ENCODE data around the gene FAF1.

- no peak for TF ChIP-seq CTCF (IDR thresholded peaks at IDR 0.05)
- TF ChIP-seq EP300 (IDR thresholded peaks at IDR 0.05), result no peak
- no peak for TF ChIP-seq POLR2A (IDR thresholded peaks at IDR 0.05)
- no peak for TF ChIP-seq POLR2AphosphoS5 (IDR thresholded peaks at IDR 0.05)
These were observed 33.6 kb upstream of the FAF1 start for GRCh38 chr1:50993645-50994044.
